GM11168 (cell line): Measurements from ENCODE around the gene MARS1.
"Not testable (repeated sequence)": the region's sequence is repeated elsewhere in the genome, so short reads cannot be mapped to it uniquely, and the experiment has no call there.

Experiments used
- in situ Hi-C: fragments of 300-500 bp; cut with MboI; formaldehyde crosslinking; loops from one replicate; pipeline ENCODE4 v1.12.0; 2022; ENCODE audit warnings: low sequenced_read_pairs; ENCODE audit not compliant: unreplicated experiment

MARS1 gene

GRCh38 chr12:57488402-57489156 is 711 bp downstream of the MARS1 start:
- in situ Hi-C loops, result no loop called here

- in situ Hi-C loops, result no loop called here
These were observed 1.3 kb downstream of the MARS1 start for GRCh38 chr12:57489157-57489641.

GRCh38 chr12:57490126-57490525 is 2.3 kb downstream of the MARS1 start:
- in situ Hi-C loops, result no loop called here

GRCh38 chr12:57491393-57492280 is 3.8 kb downstream of the MARS1 start:
- in situ Hi-C loops, result no loop called here

- in situ Hi-C loops, result not testable (repeated sequence)
These were observed 7.3 kb downstream of the MARS1 start for GRCh38 chr12:57495051-57495701.

- in situ Hi-C loops, result no loop called here
These were observed 9.0 kb downstream of the MARS1 start for GRCh38 chr12:57496822-57497221.

- in situ Hi-C loops, result no loop called here
These were observed 9.6 kb downstream of the MARS1 start for GRCh38 chr12:57497223-57498131.

- in situ Hi-C loops, result no loop called here
These were observed 10.2 kb downstream of the MARS1 start for GRCh38 chr12:57498132-57498502.

- in situ Hi-C loops, result no loop called here
These were observed 10.7 kb downstream of the MARS1 start for GRCh38 chr12:57498571-57498970.

- in situ Hi-C loops, result no loop called here
These were observed 12.3 kb downstream of the MARS1 start for GRCh38 chr12:57500213-57500612.

GRCh38 chr12:57502311-57502969 is 14.6 kb downstream of the MARS1 start:
- in situ Hi-C loops, result not testable (repeated sequence)

GRCh38 chr12:57506541-57506940 is 18.7 kb downstream of the MARS1 start:
- in situ Hi-C loops, result not testable (repeated sequence)

GRCh38 chr12:57507796-57508195 is 19.9 kb downstream of the MARS1 start:
- in situ Hi-C loops, result not testable (repeated sequence)

- in situ Hi-C loops, result no loop called here
These were observed 23.3 kb downstream of the MARS1 start for GRCh38 chr12:57511161-57511560.

- in situ Hi-C loops, result no loop called here
These were observed 23.9 kb downstream of the MARS1 start for GRCh38 chr12:57511588-57512325.

- in situ Hi-C loops, result no loop called here
These were observed 24.8 kb downstream of the MARS1 start for GRCh38 chr12:57512665-57513064.

GRCh38 chr12:57513266-57513665 is 25.4 kb downstream of the MARS1 start:
- in situ Hi-C loops, result no loop called here

GRCh38 chr12:57513677-57514076 is 25.8 kb downstream of the MARS1 start:
- in situ Hi-C loops, result not testable (repeated sequence)

- in situ Hi-C loops, result not testable (repeated sequence)
These were observed 26.4 kb downstream of the MARS1 start for GRCh38 chr12:57514246-57514645.
